Heart left ventricle (tissue), 16 donors: Measurements from ENCODE around the gene ABCC9. TPM values are rescaled to one million over a fixed set of nuclear protein-coding genes. Genes with fewer than 3 reads are reported as not detected.
A peak's percentile ranks its signal among the peaks of the same experiment; 100 is the strongest.
"Not testable (repeated sequence)": the region's sequence is repeated elsewhere in the genome, so short reads cannot be mapped to it uniquely, and the experiment has no call there.

Experiments used
- ATAC-seq, 4 donors: fragments of 200-7000 bp; cut with Tn5 transposase; one replicate each; pipeline ENCODE4 v1.9.1; 2020 to 2022; ENCODE audit warnings: moderate library complexity in 4 of 4, mild to moderate bottlenecking in 3 of 4, moderate number of reproducible peaks in 1 of 4
- DNase-seq, 5 donors: peaks; one replicate each; pipeline ENCODE4 v3.0.0-alpha.2; 2020
- H3K27ac ChIP-seq, 12 donors: fragments of 200-600 bp; sonication (generic) in 4 of 12; one replicate each; pipeline versions ENCODE4 v1.5.0 to v1.8.0; 2016 to 2022; ENCODE audit warnings: mild to moderate bottlenecking in 2 of 12
- H3K27me3 ChIP-seq, 9 donors: fragments of 200-600 bp; sonication (generic) in 2 of 9; one replicate each; pipeline versions ENCODE4 v1.5.1 to v1.8.0; 2016 to 2022; ENCODE audit warnings: mild to moderate bottlenecking in 3 of 9
- H3K36me3 ChIP-seq, 9 donors: fragments of 200-600 bp; sonication (generic) in 2 of 9; one replicate each; pipeline versions ENCODE4 v1.5.0 to v1.8.0; 2018 to 2022; ENCODE audit warnings: mild to moderate bottlenecking in 2 of 9
- H3K4me1 ChIP-seq, 12 donors: fragments of 200-600 bp; sonication (generic) in 4 of 12; one replicate each; pipeline versions ENCODE4 v1.5.0 to v1.8.0; 2016 to 2022; ENCODE audit warnings: mild to moderate bottlenecking in 3 of 12
- H3K4me3 ChIP-seq, 12 donors: fragments of 200-600 bp; sonication (generic) in 4 of 12; one replicate each; pipeline versions ENCODE4 v1.5.0 to v1.8.0; 2017 to 2022; ENCODE audit warnings: mild to moderate bottlenecking in 9 of 12, moderate library complexity in 4 of 12
- H3K9me3 ChIP-seq, 12 donors: fragments of 200-600 bp; sonication (generic) in 4 of 12; one replicate each; pipeline versions ENCODE4 v1.5.0 to v1.8.0; 2016 to 2022; ENCODE audit warnings: mild to moderate bottlenecking in 1 of 12
- POLR2A ChIP-seq, 2 donors: fragments of 450-650 bp; IDR thresholded peaks; one replicate each; pipeline ENCODE4 v1.6.1; 2017; ENCODE audit warnings: antibody characterized with exemption in 2 of 2, mild to moderate bottlenecking in 2 of 2, moderate library complexity in 2 of 2
- WGBS, 4 donors: extraction: QIAGEN DNeasy Blood & Tissue Kit in 2 of 4; methylation state at CpG; one replicate each; pipeline versions ENCODE4 v1.1.5 to v1.1.7; 2013 to 2018; 5-methylcytosine and 5-hydroxymethylcytosine counted together
- intact Hi-C, 10 donors: fragments of 100-400 bp; cut with DNase I; formaldehyde crosslinking; loops; one replicate each; pipeline versions ENCODE4 v1.11.1 to v1.14.2; 2022
- polyA plus RNA-seq, 2 donors: library from polyadenylated mRNA; stranded (reverse); fragments of 200-250 nt; gene quantifications; one replicate each; pipeline ENCODE4 v1.2.3, GENCODE V29; 2013
- total RNA-seq, 9 donors: library from RNA; depleted of rRNA in 2 of 9; stranded (reverse); fragments of >200 nt in 2 of 9; fragmentation: NEBNext Ultra II Directional in 3 of 9; extraction: Animal tissue kit (Norgen Biotek cat#: 25700) in 3 of 9; gene quantifications; one replicate each; pipeline versions ENCODE4 v1.1.0 to v1.2.4, GENCODE V29; 2016 to 2023
- TF ChIP-seq, protein P1 (sequence below), 12 donors: fragments of 200-600 bp; sonication (generic) in 4 of 12; IDR thresholded peaks; one replicate each; pipeline versions ENCODE4 v1.5.0 to v1.8.0; 2018 to 2022; ENCODE audit warnings: antibody characterized with exemption in 12 of 12, mild to moderate bottlenecking in 5 of 12
- donor health status: ischemic (EF 13 %, LVEDD 7.1; RV severe dilation, severe dysfunction).
- donor health status: healthy with polysubstance abuse.
- donor health status: DM: no; HTN: yes; CAD: no.
- donor health status: DM: no; HTN: no; CAD: no.
- donor health status: ischemic (EF 25% LVEDD 6.9; RV normal size, moderate dysfunction).
- donor health status: ischemic (EF 25% LVEDD 5.7; RV mildly dilated, moderate dysfunction).
- donor health status: healthy.
- donor health status: DM: yes; HTN: yes; CAD: no.
- donor health status: ischemic (EF 35%, LVEDD 5.7; RV mildly dilated, moderate dysfunction).
- donor health status: nonischemic (EF 11% LVEDD 7.7; RV severe dilation, severe dysfunction).
- donor health status: DM: yes; HTN: yes; CAD: no.
- donor health status: PGD.
- donor health status: ischemic (EF 29% LVEDD 5.4; RV normal size, mild dysfunction).
- donor health status: nonischemic (EF 23%, LVEDD 6.1; RV moderate dilation, normal function).

Gene ABCC9
- total and polyA plus RNA-seq, 11 donors = 14.1 to 103 (median 70.8) TPM

DNA sequence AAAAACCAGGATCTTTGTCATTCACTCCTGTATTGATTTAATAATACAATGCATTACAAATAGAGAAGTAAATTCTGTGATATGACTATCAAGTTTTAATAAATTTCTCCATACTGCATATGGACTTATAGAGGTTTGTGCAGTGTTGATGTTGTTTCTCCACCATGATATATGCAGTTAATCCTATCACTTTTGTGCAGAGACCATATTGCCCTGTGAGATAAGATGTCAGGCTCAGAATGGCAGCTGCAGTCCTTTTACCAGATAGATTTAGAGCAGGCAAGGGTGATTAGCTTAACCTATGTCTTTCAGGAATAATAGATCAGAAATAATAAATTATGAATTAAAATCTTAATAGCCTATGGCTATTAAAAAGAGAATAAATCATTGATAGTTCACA is 128.1 kb downstream of the ABCC9 start:
- TF ChIP-seq, protein P1, sequence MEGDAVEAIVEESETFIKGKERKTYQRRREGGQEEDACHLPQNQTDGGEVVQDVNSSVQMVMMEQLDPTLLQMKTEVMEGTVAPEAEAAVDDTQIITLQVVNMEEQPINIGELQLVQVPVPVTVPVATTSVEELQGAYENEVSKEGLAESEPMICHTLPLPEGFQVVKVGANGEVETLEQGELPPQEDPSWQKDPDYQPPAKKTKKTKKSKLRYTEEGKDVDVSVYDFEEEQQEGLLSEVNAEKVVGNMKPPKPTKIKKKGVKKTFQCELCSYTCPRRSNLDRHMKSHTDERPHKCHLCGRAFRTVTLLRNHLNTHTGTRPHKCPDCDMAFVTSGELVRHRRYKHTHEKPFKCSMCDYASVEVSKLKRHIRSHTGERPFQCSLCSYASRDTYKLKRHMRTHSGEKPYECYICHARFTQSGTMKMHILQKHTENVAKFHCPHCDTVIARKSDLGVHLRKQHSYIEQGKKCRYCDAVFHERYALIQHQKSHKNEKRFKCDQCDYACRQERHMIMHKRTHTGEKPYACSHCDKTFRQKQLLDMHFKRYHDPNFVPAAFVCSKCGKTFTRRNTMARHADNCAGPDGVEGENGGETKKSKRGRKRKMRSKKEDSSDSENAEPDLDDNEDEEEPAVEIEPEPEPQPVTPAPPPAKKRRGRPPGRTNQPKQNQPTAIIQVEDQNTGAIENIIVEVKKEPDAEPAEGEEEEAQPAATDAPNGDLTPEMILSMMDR (IDR thresholded peaks at IDR 0.05) = no peak
- TF ChIP-seq POLR2A (IDR thresholded peaks at IDR 0.05) = no peak
- Histone ChIP-seq H3K36me3 (peaks cover 0 to 61% (median 7%) of the 10 kb centered on the region in 9 donors), H3K4me1 (peaks cover 0 to 20% (median 2%) of the 10 kb centered on the region in 12 donors), H3K9me3 (no peaks in the 10 kb centered on the region), H3K4me3 (no peak overlapping the region), H3K27me3 (no peaks in the 10 kb centered on the region), H3K27ac (peak overlapping the region in 6 of 12 donors; percentile 13 to 67 (median 43))
- intact Hi-C loops = loop anchor here in 1 of 10 donors (5.0 kb wide), 1 partner anchor 36 kb away; no protein-coding TSS in a partner anchor
- ATAC-seq (no peak), DNase-seq (no peak)

DNA sequence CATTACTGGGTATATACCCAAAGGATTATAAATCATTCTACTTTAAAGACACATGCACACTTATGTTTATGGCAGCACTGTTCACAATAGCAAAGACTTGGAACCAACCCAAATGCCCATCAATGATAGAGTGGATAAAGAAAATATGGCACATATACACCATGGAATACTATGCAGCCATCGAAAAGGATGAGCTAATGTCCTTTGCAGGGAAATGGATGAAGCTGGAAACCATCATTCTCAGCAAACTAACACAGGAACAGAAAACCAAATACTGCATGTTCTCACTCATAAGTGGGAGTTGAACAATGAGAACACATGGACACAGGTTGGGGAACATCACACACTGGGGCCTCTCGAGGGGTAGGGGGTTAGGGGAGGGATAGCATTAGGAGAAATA is 128.9 kb downstream of the ABCC9 start:
- peaks cover 0 to 65% (median 7%) of the 10 kb centered on the region in 9 donors for H3K36me3 ChIP-seq
- intact Hi-C loops = loop anchor here in 1 of 10 donors (5.0 kb wide), 1 partner anchor 35 kb away; no protein-coding TSS in a partner anchor
- 77 to 86% (median 83%) methylated on average over 2 of the region's 2 CpGs for WGBS, 4 donors

DNA sequence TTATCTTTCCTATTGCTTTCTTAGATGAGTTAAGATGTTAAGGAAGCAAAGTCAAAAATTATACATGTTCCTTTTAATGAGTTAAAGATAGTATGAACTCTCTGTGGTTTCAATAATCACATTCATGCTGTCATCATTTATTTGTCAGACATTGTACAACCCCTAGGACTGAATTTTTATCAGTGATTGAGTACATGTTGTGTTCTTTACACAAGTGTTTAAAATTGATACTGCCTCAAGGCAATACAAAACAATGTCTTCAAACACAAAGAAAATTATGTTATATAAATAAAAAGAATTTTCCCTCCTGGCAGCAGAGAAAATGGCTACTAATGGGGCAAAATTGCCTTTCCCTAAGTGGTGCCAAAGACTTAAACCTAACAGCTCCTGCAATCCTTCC is 132.1 kb downstream of the ABCC9 start:
- no peak for TF ChIP-seq POLR2A (IDR thresholded peaks at IDR 0.05)
- TF ChIP-seq, protein P1 (IDR thresholded peaks at IDR 0.05) = no peak
- no peaks in the 10 kb centered on the region for H3K27me3 ChIP-seq
- no peak overlapping the region for H3K27ac ChIP-seq
- no peaks in the 10 kb centered on the region for H3K9me3 ChIP-seq
- peaks cover 0 to 76% (median 32%) of the 10 kb centered on the region in 9 donors for H3K36me3 ChIP-seq
- H3K4me1 ChIP-seq = peaks cover 0 to 10% (median 0%) of the 10 kb centered on the region in 12 donors
- intact Hi-C loops = no loop called here
- H3K4me3 ChIP-seq = no peak overlapping the region
- ATAC-seq (no peak), DNase-seq (no peak)

More for the DNA sequence above, 128.9 kb downstream of the ABCC9 start:
- DNase-seq, H3K27ac ChIP-seq, H3K27me3 ChIP-seq, ATAC-seq, H3K9me3 ChIP-seq, H3K4me3 ChIP-seq: not testable (repeated sequence)
- peaks cover 0 to 18% (median 2%) of the 10 kb centered on the region in 12 donors for H3K4me1 ChIP-seq

DNA sequence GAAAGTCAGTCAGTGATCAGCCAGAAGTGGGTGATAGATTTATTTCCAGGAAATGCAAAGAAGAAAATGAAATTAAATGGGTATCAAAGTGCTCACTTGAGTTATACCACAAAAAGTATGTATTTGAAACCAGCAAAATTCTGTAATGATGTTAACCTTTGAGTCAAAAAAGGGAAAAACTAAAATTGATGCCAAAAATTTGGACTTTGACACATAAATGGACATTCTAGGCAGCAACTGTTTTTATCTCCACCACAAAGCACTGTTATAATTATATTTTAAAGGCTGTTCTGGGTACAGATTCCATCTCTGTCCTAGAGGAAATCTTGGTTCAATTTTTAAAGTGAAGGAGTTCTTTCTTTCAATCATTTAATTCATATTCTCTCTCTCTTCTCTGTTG is 135.0 kb downstream of the ABCC9 start:
- Histone ChIP-seq H3K27ac (no peak overlapping the region), H3K9me3 (no peaks in the 10 kb centered on the region), H3K27me3 (no peaks in the 10 kb centered on the region), H3K4me3 (no peak overlapping the region), H3K36me3 (peaks cover 0 to 88% (median 34%) of the 10 kb centered on the region in 9 donors), H3K4me1 (no peaks in the 10 kb centered on the region)
- DNase-seq (no peak), ATAC-seq (no peak)
- intact Hi-C loops = no loop called here
- TF ChIP-seq, protein P1 (IDR thresholded peaks at IDR 0.05) = no peak
- no peak for TF ChIP-seq POLR2A (IDR thresholded peaks at IDR 0.05)
